Measurements from ENCODE around the gene SPECC1.
A peak's percentile ranks its signal among the peaks of the same experiment; 100 is the strongest.
"Not testable (repeated sequence)": the region's sequence is repeated elsewhere in the genome, so short reads cannot be mapped to it uniquely, and the experiment has no call there.

SPECC1 gene

DNA sequence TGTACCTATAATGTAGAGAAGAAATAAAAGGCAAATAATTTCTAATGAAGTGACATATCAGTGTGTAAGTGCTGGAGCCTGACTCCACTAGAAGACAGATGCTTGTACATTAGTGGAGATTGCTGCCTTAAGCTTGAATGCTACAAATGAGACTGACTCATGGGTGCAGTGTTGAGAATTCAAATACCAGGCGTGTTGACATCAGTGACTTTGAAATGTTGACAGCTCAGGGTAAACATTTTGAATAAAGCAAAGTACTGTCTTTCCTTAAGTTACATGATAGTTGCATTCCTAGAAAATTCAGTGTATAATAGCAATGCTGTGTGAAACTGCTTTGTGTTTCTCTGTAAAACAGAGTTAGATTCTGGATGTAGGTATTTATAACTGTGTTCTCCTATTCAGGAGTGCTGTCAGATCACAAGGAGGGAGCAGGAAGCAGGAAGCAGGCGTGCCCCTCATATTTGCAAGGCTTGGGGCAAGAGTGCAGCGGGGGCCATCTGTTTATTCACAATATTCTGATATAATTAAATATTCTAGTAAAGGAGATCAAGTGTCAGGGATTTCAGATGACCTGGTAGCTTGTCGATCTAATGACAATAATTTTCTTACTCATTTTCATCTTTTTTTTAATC, 119.0 kb downstream of the SPECC1 start:
- DNase-seq (ENCODE audit: low spot score), result no peak

GRCh38 chr17:20133517-20133916, 124.4 kb downstream of the SPECC1 start:
- no peak for DNase-seq (ENCODE audit: low spot score)

- DNase-seq (ENCODE audit: low spot score), result no peak
These were observed 132.2 kb downstream of the SPECC1 start for GRCh38 chr17:20141198-20141972.

DNA sequence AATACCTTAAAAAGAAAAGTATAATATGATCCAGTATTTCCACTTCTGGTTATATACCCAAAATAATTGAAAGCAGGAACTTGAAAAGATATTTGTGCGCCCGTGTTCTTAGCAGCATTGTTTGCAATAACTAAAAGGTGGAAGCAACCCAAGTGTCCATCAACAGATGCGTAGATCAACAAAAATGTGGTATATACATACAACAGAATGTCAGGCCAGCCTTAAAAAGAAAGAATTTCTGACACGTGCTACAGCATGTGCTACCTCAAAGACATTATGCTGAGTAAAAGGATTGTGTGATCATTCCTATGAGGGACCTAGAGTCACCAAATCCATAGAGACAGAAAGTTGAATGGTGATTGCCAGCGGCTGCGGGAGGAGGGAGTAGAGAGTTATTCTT, 133.1 kb downstream of the SPECC1 start:
- DNase-seq (ENCODE audit: low spot score), result no peak

DNA sequence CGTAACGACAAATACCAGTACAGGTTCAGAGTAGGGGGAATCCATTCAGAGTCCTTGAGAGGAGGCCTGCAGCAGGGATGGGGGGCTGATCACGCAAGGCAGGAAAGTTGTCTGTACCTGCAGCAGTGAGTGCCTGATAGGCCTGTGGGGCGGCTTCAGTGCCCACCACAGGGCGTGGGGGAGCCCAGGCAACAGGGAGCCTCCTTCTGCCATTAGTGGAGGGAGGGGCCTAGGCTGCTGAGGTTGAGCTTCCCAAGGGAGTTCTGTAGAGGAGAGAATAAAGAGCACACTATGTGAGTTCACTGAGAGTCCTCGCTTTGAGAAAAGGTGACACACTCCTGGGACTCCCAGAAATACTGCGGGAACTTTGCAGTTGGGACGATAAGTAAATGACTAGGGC, 134.6 kb downstream of the SPECC1 start:
- no peak for DNase-seq (ENCODE audit: low spot score)

DNA sequence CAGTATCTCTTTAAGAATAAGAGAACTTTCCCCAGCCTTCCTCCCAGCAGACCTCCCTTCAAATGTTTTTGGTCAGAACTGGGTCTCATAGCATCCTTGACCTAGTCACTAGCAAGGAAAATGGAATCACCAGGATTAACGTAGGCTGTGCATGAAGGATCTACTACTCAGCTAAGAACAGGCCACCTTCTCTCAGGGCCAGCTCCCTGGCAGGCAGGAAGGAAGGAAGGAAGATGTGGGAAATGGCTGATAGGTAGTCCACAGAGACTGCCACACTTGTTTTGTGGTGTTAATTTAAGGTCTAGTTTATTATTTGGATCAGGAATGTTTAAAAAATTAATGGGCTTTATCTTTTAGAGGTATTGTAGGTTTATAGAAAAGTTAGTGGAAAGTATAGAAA, 136.4 kb downstream of the SPECC1 start:
- no peak for DNase-seq (ENCODE audit: low spot score)

DNA sequence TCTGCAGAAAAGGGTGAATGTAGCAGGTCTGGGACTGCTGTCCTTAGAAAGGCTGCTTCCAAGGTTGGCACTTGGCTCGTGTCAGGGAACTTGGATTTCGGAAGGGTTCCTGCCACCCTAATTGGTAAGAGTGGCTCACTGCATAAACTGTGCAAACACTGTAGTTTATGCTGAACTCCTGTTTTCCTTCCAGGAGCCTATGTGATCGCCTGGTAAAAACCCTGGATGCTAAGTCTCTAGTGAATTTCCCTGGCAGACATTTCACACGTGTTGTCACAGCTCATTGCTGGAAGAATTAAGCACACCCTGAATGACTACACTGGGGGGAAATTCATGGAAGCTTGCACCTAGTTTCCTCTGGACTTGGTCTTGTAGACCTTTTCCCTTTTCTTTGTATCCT, 140.1 kb downstream of the SPECC1 start:
- DNase-seq (ENCODE audit: low spot score), result no peak

GRCh38 chr17:20151174-20151573, 142.0 kb downstream of the SPECC1 start:
- DNase-seq (ENCODE audit: low spot score), result no peak

GRCh38 chr17:20153231-20153630, 144.1 kb downstream of the SPECC1 start:
- DNase-seq (ENCODE audit: low spot score), result no peak

GRCh38 chr17:20154286-20155000, 145.3 kb downstream of the SPECC1 start:
- DNase-seq (ENCODE audit: low spot score), result no peak

- DNase-seq (ENCODE audit: low spot score), result peak; percentile 92
These were observed 146.4 kb downstream of the SPECC1 start for GRCh38 chr17:20155258-20156195.

DNA sequence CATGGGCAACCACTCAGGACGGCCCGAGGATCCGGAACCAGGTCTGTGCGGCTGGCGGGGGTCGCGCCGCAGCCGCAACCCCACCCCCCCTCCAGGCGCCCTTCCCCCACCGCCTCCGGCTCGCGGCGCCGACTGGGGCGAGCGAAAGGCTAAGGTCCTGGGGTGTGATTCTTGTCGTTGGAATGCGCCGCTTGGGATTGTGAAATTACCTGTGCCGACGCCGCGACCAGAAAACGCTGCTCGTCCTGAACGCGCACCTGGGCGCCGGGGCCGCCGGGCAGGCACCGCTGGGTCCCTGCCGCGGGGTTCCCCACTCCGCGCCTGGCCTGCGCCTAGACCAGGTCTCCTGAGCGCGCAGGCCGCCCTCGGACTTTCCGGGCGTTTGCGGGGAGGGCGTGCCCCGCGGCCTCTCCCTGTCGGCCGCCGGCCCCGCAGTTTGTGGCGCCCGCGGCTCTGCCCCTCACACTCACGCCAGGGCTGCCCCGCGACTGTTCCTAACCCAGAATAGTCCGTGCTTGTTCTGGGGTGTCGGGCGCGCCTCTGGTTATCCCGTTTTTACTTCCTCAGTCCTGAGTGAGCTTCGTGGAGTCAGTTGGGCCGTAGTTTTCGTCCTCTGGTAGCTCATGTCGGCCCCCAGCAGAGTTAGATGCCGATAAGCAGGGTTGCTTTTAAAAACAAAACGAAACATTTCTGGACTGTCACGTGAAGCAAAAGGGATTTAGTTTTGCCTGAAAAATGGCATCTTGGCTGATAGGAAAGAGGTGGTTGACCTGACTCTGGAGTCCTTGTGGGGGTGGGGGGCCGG, 147.2 kb downstream of the SPECC1 start:
- peak; percentile 11 for DNase-seq (ENCODE audit: low spot score)

- no peak for DNase-seq (ENCODE audit: low spot score)
These were observed 147.8 kb downstream of the SPECC1 start for GRCh38 chr17:20157001-20157310.

GRCh38 chr17:20158580-20158979, 149.4 kb downstream of the SPECC1 start:
- no peak for DNase-seq (ENCODE audit: low spot score)

DNA sequence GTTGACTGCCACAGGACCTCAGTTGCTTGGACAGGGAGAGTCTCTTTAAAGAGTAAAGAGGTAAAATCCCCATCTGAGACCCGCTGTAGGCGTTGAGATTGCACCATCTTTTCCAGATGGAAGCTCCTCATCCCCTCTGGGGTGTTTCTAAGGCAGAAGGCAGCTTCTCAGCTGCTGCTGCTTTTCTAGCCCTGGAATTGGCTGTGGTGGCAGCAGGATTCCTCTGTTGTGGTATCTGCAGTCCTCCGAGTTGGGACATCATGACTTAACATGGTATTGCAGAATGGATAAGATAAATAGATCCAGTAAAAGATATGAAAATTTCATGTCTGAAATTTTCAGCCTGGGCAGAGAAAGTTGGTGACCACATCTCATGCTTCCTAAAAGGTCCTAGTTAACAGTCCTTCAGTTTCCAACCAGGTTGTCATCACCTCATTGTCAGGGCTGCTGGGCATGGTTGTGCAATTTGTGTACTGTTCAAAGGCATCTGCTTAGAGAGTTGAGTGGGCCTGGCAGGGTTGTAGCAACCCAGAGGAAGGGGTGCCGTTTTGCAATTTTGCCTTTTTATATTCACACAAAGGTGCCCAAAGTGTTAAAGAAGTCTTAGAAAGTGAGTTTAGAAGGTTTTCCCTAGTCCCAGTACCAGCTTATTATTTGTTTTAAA, 150.4 kb downstream of the SPECC1 start:
- no peak for DNase-seq (ENCODE audit: low spot score)

DNA sequence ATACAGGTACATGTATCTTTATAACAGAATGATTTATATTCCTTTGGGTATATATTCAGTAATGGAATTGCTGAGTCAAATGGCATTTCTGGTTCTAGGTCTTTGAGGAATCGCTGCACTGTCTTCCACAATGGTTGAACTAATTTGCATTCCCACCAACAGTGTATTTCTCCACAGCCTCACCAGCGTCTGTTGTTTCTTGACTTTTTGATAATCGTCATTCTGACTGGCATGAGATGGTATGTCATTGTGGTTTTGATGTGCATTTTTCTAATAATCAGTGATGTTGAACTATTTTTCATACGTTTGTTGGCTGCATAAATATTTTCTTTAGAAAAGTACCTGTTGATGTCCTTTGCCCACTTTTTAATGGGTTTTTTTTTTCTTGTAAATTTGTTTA, 156.4 kb downstream of the SPECC1 start:
- DNase-seq (ENCODE audit: low spot score), result not testable (repeated sequence)

DNA sequence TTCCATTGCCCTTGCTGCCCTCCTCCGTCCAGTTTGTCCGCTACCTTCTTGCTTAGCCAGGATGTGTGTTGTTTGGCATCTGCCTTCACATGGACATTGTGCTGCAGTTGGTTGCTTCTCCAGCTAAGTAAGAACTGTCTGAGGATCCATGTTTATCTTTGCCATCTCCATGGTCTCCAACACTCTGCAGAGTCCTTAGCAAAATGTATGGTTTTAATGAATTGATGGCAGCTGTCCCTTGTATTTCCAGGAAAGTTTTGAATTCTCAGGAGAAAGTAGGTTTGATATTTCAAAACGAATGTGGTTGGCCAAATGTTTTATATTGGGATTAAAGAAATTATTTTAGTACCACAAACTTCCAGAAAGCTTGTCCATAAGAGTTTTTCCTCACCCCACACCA, 160.9 kb downstream of the SPECC1 start:
- no peak for DNase-seq (ENCODE audit: low spot score)

GRCh38 chr17:20171741-20172365, 162.7 kb downstream of the SPECC1 start:
- DNase-seq (ENCODE audit: low spot score), result no peak

- DNase-seq (ENCODE audit: low spot score), result no peak
These were observed 163.2 kb downstream of the SPECC1 start for GRCh38 chr17:20172376-20172775.

DNA sequence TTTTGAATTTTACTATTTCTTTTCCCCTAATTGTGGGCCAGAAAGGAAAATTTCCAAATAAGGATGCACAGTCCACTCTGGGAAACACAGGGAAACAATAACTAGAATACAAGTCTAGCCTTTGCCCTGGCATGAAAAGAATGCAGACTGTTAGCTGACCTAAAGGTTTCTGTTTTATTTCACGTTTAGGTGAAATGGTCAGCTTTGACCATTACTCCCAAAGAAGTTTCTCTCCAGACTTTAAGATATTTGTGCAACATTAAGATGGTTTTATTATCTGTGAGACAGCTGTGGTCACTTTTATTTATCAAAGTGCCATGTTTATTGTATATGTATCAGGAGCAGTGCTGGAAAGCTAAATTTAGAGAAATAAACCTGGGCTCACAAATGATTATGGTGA, 163.9 kb downstream of the SPECC1 start:
- no peak for DNase-seq (ENCODE audit: low spot score)

All from NAMALWA (cell line).